Measurements from ENCODE around the gene FGF23. TPM values are rescaled to one million over a fixed set of nuclear protein-coding genes. Genes with fewer than 3 reads are reported as not detected.
A peak's percentile ranks its signal among the peaks of the same experiment; 100 is the strongest.

The FGF23 gene
- total RNA-seq, 2 donors from 2014 or later = not detected

- DNase-seq (ENCODE audit: low spot score) = no peak
- H3K36me3 ChIP-seq = no peaks in the 10 kb centered on the region
- no peak for TF ChIP-seq CTCF (IDR thresholded peaks at IDR 0.05)
- TF ChIP-seq POLR2AphosphoS5 (IDR thresholded peaks at IDR 0.05) = no peak
- no peak for TF ChIP-seq POLR2A (IDR thresholded peaks at IDR 0.05)
- intact Hi-C loops (cut with DNase I) = no loop called here
- no peaks in the 10 kb centered on the region for H3K27me3 ChIP-seq (replicated peaks; ENCODE audit: insufficient read depth)
- no peak overlapping the region for H3K4me3 ChIP-seq
- H3K9me3 ChIP-seq = no peaks in the 10 kb centered on the region
- no peaks in the 10 kb centered on the region for H3K4me1 ChIP-seq (replicated peaks)
- no peak overlapping the region for H3K27ac ChIP-seq
- 91% methylated on average over 2 of the region's 2 CpGs for WGBS
These were observed 13.4 kb downstream of the FGF23 start for GRCh38 chr12:4366090-4366489.

GRCh38 chr12:4356041-4356327 is 23.5 kb downstream of the FGF23 start:
- no peak for DNase-seq (ENCODE audit: low spot score)
- Histone ChIP-seq H3K9me3 (no peaks in the 10 kb centered on the region), H3K4me1 (replicated peaks) (no peaks in the 10 kb centered on the region), H3K27ac (no peak overlapping the region), H3K4me3 (no peak overlapping the region), H3K27me3 (replicated peaks; ENCODE audit: insufficient read depth) (no peaks in the 10 kb centered on the region), H3K36me3 (no peaks in the 10 kb centered on the region)
- TF ChIP-seq POLR2A (IDR thresholded peaks at IDR 0.05) (no peak), POLR2AphosphoS5 (IDR thresholded peaks at IDR 0.05) (no peak), CTCF (IDR thresholded peaks at IDR 0.05) (peak in 1 of 4 experiments; percentile 7)
- intact Hi-C loops (cut with DNase I) = loop anchor here (10.0 kb wide), 1 partner anchor 409 kb away; no protein-coding TSS in a partner anchor

- WGBS = 77% methylated on average over 3 of the region's 3 CpGs
- Histone ChIP-seq H3K36me3 (no peaks in the 10 kb centered on the region), H3K9me3 (no peaks in the 10 kb centered on the region), H3K4me3 (no peak overlapping the region), H3K27ac (no peak overlapping the region), H3K4me1 (replicated peaks) (no peaks in the 10 kb centered on the region), H3K27me3 (replicated peaks; ENCODE audit: insufficient read depth) (no peaks in the 10 kb centered on the region)
- no peak for TF ChIP-seq POLR2A (IDR thresholded peaks at IDR 0.05)
- intact Hi-C loops (cut with DNase I) = loop anchor here (10.0 kb wide), 1 partner anchor 409 kb away; no protein-coding TSS in a partner anchor
- no peak for DNase-seq (ENCODE audit: low spot score)
These were observed 24.1 kb downstream of the FGF23 start for GRCh38 chr12:4355156-4356040.

- H3K27me3 ChIP-seq (replicated peaks; ENCODE audit: insufficient read depth) = no peaks in the 10 kb centered on the region
- 33% methylated on average over 4 of the region's 4 CpGs for WGBS
- intact Hi-C loops (cut with DNase I) = loop anchor here (10.0 kb wide), 1 partner anchor 411 kb away; no protein-coding TSS in a partner anchor
- H3K36me3 ChIP-seq = no peaks in the 10 kb centered on the region
- no peak for DNase-seq (ENCODE audit: low spot score)
- H3K27ac ChIP-seq = no peak overlapping the region
- peak in 3 of 4 experiments; percentile 33 to 43 (median 36) for TF ChIP-seq CTCF (IDR thresholded peaks at IDR 0.05)
- no peak for TF ChIP-seq POLR2AphosphoS5 (IDR thresholded peaks at IDR 0.05)
- no peak for TF ChIP-seq POLR2A (IDR thresholded peaks at IDR 0.05)
- H3K9me3 ChIP-seq = no peaks in the 10 kb centered on the region
- no peak overlapping the region for H3K4me3 ChIP-seq
- H3K4me1 ChIP-seq (replicated peaks) = no peaks in the 10 kb centered on the region
These were observed 25.7 kb downstream of the FGF23 start for GRCh38 chr12:4353785-4354208.

- no peaks in the 10 kb centered on the region for H3K27me3 ChIP-seq (replicated peaks; ENCODE audit: insufficient read depth)
- H3K4me1 ChIP-seq (replicated peaks) = no peaks in the 10 kb centered on the region
- no peak for DNase-seq (ENCODE audit: low spot score)
- intact Hi-C loops (cut with DNase I) = no loop called here
- no peak overlapping the region for H3K4me3 ChIP-seq
- H3K27ac ChIP-seq = no peak overlapping the region
- H3K36me3 ChIP-seq = no peaks in the 10 kb centered on the region
- TF ChIP-seq POLR2AphosphoS5 (IDR thresholded peaks at IDR 0.05) = no peak
- no peak for TF ChIP-seq CTCF (IDR thresholded peaks at IDR 0.05)
- no peak for TF ChIP-seq POLR2A (IDR thresholded peaks at IDR 0.05)
- no peaks in the 10 kb centered on the region for H3K9me3 ChIP-seq
These were observed 32.6 kb downstream of the FGF23 start for GRCh38 chr12:4346931-4347330.

Data from prostate gland (tissue), 2 donors.